HCT116 (cell line): ENCODE data around the gene ADGRL3. TPM values are rescaled to one million over a fixed set of nuclear protein-coding genes. Genes with fewer than 3 reads are reported as not detected.

Experiments
- ATAC-seq: fragments of 200-7000 bp; cut with Tn5 transposase; 2 replicates; pipeline ENCODE4 v1.9.1; 2020; ENCODE audit warnings: mild to moderate bottlenecking, moderate library complexity
- BruUV-seq: library from RNA; stranded (reverse); fragments of 400-500 nt; replicated peaks from 2 replicates; lab custom pipeline; 2021; lab: Mats Ljungman, UMichigan
- CTCF ChIA-PET: fragments of 300-600 bp; sonication (Branson Sonifier 250); formaldehyde crosslinking; loops from one replicate; lab custom pipeline; 2021; ENCODE audit warnings: antibody characterized with exemption; lab: Charles Lee
- POLR2A ChIA-PET: fragments of 300-600, 350-600 bp; sonication (Branson Sonifier 250); formaldehyde crosslinking; loops from one replicate; lab custom pipeline; 2021; ENCODE audit warnings: antibody characterized with exemption; lab: Charles Lee
- RAD21 ChIA-PET, 2 experiments: fragments of 300-600 bp; sonication (Branson Sonifier 250); formaldehyde crosslinking; loops; one replicate each; lab custom pipeline; 2023; ENCODE audit warnings: low total read pairs in 2 of 2; ENCODE audit not compliant: uncharacterized antibody in 2 of 2, unreplicated experiment in 2 of 2, low non-redundant PET in 1 of 2; lab: Charles Lee
- DNase-seq: peaks from one replicate; pipeline ENCODE4 v3.0.0-alpha.2; 2010; ENCODE audit warnings: low read depth, low spot score
- H2AFZ ChIP-seq: fragments of 200-600 bp; shearing (Covaris generic), sonication (generic); 2 replicates; pipeline ENCODE4 v1.6.1; 2017; ENCODE audit warnings: low read depth, mixed run types, mixed read lengths, antibody characterized with exemption, low read length; ENCODE audit not compliant: poor library complexity, severe bottlenecking
- H3K27ac ChIP-seq: 2 replicates; pipeline ENCODE4 v1.5.1; 2012; ENCODE audit warnings: low read depth, low read length
- H3K27me3 ChIP-seq: fragments of 200-600 bp; sonication (generic); 2 replicates; pipeline ENCODE4 v1.6.1; 2016; ENCODE audit warnings: mixed run types, low read length, mixed read lengths; ENCODE audit not compliant: insufficient read depth
- H3K36me3 ChIP-seq, 2 experiments: fragments of 200-500 bp in 1 of 2; fragments of 200-600 bp in 1 of 2; sonication (Bioruptor generic) in 1 of 2; sonication (generic) in 1 of 2; 2 replicates each; pipeline versions ENCODE4 v1.5.1 to v1.6.1; 2014 to 2016; ENCODE audit warnings: low read length in 2 of 2, inconsistent platforms in 1 of 2, mixed read lengths in 1 of 2, mixed run types in 1 of 2; ENCODE audit not compliant: insufficient read depth in 2 of 2, control insufficient read depth in 1 of 2
- H3K4me1 ChIP-seq, 2 experiments: fragments of 200-600 bp in 1 of 2; sonication (generic) in 1 of 2; 2 replicates each; pipeline versions ENCODE4 v1.5.1 to v1.6.1; 2012 to 2017; ENCODE audit warnings: low read length in 2 of 2, inconsistent platforms in 1 of 2, mild to moderate bottlenecking in 1 of 2, mixed read lengths in 1 of 2, mixed run types in 1 of 2, moderate library complexity in 1 of 2; ENCODE audit not compliant: insufficient read depth in 2 of 2, control insufficient read depth in 1 of 2
- H3K4me2 ChIP-seq: fragments of 200-600 bp; sonication (generic); 2 replicates; pipeline ENCODE4 v1.6.1; 2017; ENCODE audit warnings: mixed run types, low read length, mixed read lengths
- H3K4me3 ChIP-seq, 2 experiments: fragments of 200-600 bp in 1 of 2; sonication (generic) in 1 of 2; replicated peaks in 1 of 2; 2 replicates each; pipeline ENCODE4 v1.5.1; 2011 to 2016; ENCODE audit warnings: low read length in 2 of 2, control low read depth in 1 of 2, low read depth in 1 of 2, mild to moderate bottlenecking in 1 of 2, mixed read lengths in 1 of 2, mixed run types in 1 of 2
- H3K79me2 ChIP-seq: fragments of 200-600 bp; sonication (generic); 2 replicates; pipeline ENCODE4 v1.6.1; 2017; ENCODE audit warnings: mild to moderate bottlenecking, mixed run types, low read length, moderate library complexity, mixed read lengths; ENCODE audit not compliant: insufficient read depth
- H3K9ac ChIP-seq: fragments of 200-600 bp; sonication (generic); 2 replicates; pipeline ENCODE4 v1.6.1; 2016; ENCODE audit warnings: low read length, mixed read lengths
- H3K9me2 ChIP-seq: fragments of 200-600 bp; sonication (generic), shearing (Covaris generic); 2 replicates; pipeline ENCODE4 v1.6.1; 2017; ENCODE audit warnings: mixed run types, mild to moderate bottlenecking, moderate library complexity; ENCODE audit not compliant: insufficient read depth
- H3K9me3 ChIP-seq, 2 experiments: fragments of 200-500 bp in 1 of 2; fragments of 200-600 bp in 1 of 2; sonication (Bioruptor generic) in 1 of 2; sonication (generic) in 1 of 2; 2 replicates each; pipeline ENCODE4 v1.6.1; 2014 to 2017; ENCODE audit warnings: low read length in 2 of 2, mixed read lengths in 2 of 2, inconsistent platforms in 1 of 2, low read depth in 1 of 2, mild to moderate bottlenecking in 1 of 2, mixed run types in 1 of 2, moderate library complexity in 1 of 2; ENCODE audit not compliant: control insufficient read depth in 1 of 2, insufficient read depth in 1 of 2
- H4K20me1 ChIP-seq: fragments of 200-600 bp; sonication (generic), shearing (Covaris generic); 2 replicates; pipeline ENCODE4 v1.6.1; 2017; ENCODE audit warnings: mixed run types, mild to moderate bottlenecking, moderate library complexity; ENCODE audit not compliant: insufficient read depth
- CBX3 ChIP-seq: IDR thresholded peaks from 2 replicates; pipeline ENCODE4 v1.6.1; 2012; ENCODE audit warnings: low read depth
- EGR1 ChIP-seq: IDR thresholded peaks from 2 replicates; pipeline ENCODE4 v1.6.1; 2012; ENCODE audit warnings: low read depth
- EZH2 ChIP-seq: fragments of 200-600 bp; sonication (generic); IDR thresholded peaks from 2 replicates; pipeline ENCODE4 v1.6.1; 2017; ENCODE audit warnings: antibody characterized with exemption, mixed run types
- FOSL1 ChIP-seq: IDR thresholded peaks from 2 replicates; pipeline ENCODE4 v1.6.1; 2012; ENCODE audit warnings: low read depth
- JUND ChIP-seq: IDR thresholded peaks from 2 replicates; pipeline ENCODE4 v1.6.1; 2012
- MAX ChIP-seq: IDR thresholded peaks from 2 replicates; pipeline ENCODE4 v1.6.1; 2012
- POLR2A ChIP-seq: IDR thresholded peaks from 2 replicates; pipeline ENCODE4 v1.7.0; 2011; ENCODE audit warnings: borderline replicate concordance; ENCODE audit not compliant: insufficient read depth, insufficient read length; ENCODE audit errors: extremely low read depth
- RAD21 ChIP-seq: IDR thresholded peaks from 2 replicates; pipeline ENCODE4 v1.6.1; 2012; ENCODE audit warnings: low read depth, mild to moderate bottlenecking
- REST ChIP-seq: IDR thresholded peaks from 2 replicates; pipeline ENCODE4 v1.6.1; 2012; ENCODE audit warnings: low read depth
- SIN3A ChIP-seq: IDR thresholded peaks from 2 replicates; pipeline ENCODE4 v1.6.1; 2012; ENCODE audit warnings: low read depth
- SP1 ChIP-seq: IDR thresholded peaks from 2 replicates; pipeline ENCODE4 v1.6.1; 2012; ENCODE audit warnings: low read depth
- SRF ChIP-seq: IDR thresholded peaks from 2 replicates; pipeline ENCODE4 v1.6.1; 2012; ENCODE audit warnings: low read depth
- TCF7L2 ChIP-seq: IDR thresholded peaks from 2 replicates; pipeline ENCODE4 v1.7.0; 2011; ENCODE audit warnings: borderline replicate concordance, inconsistent platforms; ENCODE audit not compliant: insufficient read depth, insufficient read length; ENCODE audit errors: extremely low read depth
- ZFX ChIP-seq: fragments of 450-650 bp; IDR thresholded peaks from 2 replicates; pipeline ENCODE4 v1.6.1; 2017
- ZNF274 ChIP-seq: fragments of 200-500 bp; sonication (Bioruptor generic); IDR thresholded peaks from 2 replicates; pipeline ENCODE4 v1.6.1; 2014; ENCODE audit warnings: mild to moderate bottlenecking, low read depth, low read length, inconsistent platforms
- intact Hi-C: fragments of 100-400 bp; cut with micrococcal nuclease; formaldehyde crosslinking; loops from 2 replicates; pipeline ENCODE4 v1.10.0; 2022
- total RNA-seq: library from RNA; stranded (reverse); gene quantifications from one replicate; pipeline ENCODE4 v1.2.1, GENCODE V29; 2021; ENCODE audit not compliant: unreplicated experiment
- TF ChIP-seq, protein P1 (sequence below): IDR thresholded peaks from 2 replicates; pipeline ENCODE4 v1.6.1; 2011; ENCODE audit warnings: mild to moderate bottlenecking, low read length, moderate library complexity; ENCODE audit not compliant: insufficient replicate concordance; ENCODE audit errors: extremely low read depth
- TF ChIP-seq, protein P2 (sequence below), 3 experiments: fragments of 200-600 bp in 1 of 3; sonication (generic) in 1 of 3; IDR thresholded peaks in 2 of 3; conservative IDR thresholded peaks in 1 of 3; 2 replicates each; pipeline ENCODE4 v1.5.1; 2012 to 2017; ENCODE audit warnings: low read depth in 2 of 3, low read length in 2 of 3, antibody characterized with exemption in 1 of 3, borderline replicate concordance in 1 of 3, control low read depth in 1 of 3, mild to moderate bottlenecking in 1 of 3, mixed read lengths in 1 of 3, mixed run types in 1 of 3, moderate library complexity in 1 of 3; ENCODE audit not compliant: insufficient read depth in 1 of 3
- TF ChIP-seq, protein P3 (sequence below): IDR thresholded peaks from 2 replicates; pipeline ENCODE4 v1.6.1; 2012

Gene ADGRL3
- total RNA-seq, 1 experiment from 2014 or later, result not detected

DNA sequence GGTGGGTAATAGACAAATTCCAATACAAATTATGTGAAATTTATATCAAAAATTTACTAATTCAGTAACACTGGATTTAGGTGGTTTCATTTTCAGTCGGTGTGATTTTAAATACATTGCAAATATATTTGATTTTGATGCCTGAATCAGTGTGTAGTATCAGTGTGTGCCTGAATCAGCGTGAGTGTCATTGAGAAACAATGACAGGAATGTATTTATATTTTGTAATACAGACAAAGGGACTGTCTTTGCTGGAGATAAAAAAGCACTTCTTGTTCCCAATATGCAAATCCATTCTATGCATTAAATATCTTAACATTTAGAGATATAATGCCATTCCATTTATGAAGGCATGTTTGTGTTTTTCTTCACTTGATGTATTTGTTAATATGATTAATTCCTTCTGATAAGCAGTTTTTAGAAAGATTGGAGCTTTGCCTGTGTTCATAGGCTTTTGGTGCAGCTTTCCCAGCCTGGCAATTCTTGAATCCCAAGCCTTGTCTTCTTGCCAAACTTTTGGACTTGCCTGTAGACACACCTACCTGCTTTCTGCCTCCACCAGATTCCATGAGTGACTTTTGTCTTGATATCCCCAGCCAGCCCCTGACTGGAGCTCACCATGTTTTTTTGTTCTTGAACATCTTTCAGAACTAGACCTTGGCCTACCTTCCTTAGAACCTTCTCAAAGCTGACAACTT is 243.8 kb downstream of the ADGRL3 start (continued):
- TF ChIP-seq, protein P1, sequence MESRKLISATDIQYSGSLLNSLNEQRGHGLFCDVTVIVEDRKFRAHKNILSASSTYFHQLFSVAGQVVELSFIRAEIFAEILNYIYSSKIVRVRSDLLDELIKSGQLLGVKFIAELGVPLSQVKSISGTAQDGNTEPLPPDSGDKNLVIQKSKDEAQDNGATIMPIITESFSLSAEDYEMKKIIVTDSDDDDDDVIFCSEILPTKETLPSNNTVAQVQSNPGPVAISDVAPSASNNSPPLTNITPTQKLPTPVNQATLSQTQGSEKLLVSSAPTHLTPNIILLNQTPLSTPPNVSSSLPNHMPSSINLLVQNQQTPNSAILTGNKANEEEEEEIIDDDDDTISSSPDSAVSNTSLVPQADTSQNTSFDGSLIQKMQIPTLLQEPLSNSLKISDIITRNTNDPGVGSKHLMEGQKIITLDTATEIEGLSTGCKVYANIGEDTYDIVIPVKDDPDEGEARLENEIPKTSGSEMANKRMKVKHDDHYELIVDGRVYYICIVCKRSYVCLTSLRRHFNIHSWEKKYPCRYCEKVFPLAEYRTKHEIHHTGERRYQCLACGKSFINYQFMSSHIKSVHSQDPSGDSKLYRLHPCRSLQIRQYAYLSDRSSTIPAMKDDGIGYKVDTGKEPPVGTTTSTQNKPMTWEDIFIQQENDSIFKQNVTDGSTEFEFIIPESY, result no peak
- TF ChIP-seq SIN3A, result no peak

GRCh38 chr4:61445374-61446063 is 245.4 kb downstream of the ADGRL3 start:
- no TSS peak for BruUV-seq
- ATAC-seq, result no peak

More at GRCh38 chr4:61445374-61446063, 245.4 kb downstream of the ADGRL3 start:
- Histone ChIP-seq H2AFZ (no peak overlapping the region), H3K4me1 (no peaks in the 10 kb centered on the region), H4K20me1 (no peaks in the 10 kb centered on the region), H3K9me3 (peaks cover 0 to 9% of the 10 kb centered on the region in 2 experiments; a peak in 2 of 4 replicates), H3K4me2 (no peak overlapping the region), H3K79me2 (no peaks in the 10 kb centered on the region), H3K9me2 (no peaks in the 10 kb centered on the region), H3K36me3 (no peaks in the 10 kb centered on the region; a peak in 1 of 4 replicates), H3K27ac (no peak overlapping the region), H3K4me3 (no peak overlapping the region), H3K9ac (no peak overlapping the region), H3K27me3 (no peaks in the 10 kb centered on the region)
- TF ChIP-seq CBX3 (no peak), RAD21 (no peak), ZFX (no peak), REST (no peak), ZNF274 (no peak), MAX (no peak), POLR2A (no peak), FOSL1 (no peak), TCF7L2 (no peak), JUND (no peak), EGR1 (no peak), SP1 (no peak), SRF (no peak), EZH2 (no peak)
- TF ChIP-seq, protein P2, sequence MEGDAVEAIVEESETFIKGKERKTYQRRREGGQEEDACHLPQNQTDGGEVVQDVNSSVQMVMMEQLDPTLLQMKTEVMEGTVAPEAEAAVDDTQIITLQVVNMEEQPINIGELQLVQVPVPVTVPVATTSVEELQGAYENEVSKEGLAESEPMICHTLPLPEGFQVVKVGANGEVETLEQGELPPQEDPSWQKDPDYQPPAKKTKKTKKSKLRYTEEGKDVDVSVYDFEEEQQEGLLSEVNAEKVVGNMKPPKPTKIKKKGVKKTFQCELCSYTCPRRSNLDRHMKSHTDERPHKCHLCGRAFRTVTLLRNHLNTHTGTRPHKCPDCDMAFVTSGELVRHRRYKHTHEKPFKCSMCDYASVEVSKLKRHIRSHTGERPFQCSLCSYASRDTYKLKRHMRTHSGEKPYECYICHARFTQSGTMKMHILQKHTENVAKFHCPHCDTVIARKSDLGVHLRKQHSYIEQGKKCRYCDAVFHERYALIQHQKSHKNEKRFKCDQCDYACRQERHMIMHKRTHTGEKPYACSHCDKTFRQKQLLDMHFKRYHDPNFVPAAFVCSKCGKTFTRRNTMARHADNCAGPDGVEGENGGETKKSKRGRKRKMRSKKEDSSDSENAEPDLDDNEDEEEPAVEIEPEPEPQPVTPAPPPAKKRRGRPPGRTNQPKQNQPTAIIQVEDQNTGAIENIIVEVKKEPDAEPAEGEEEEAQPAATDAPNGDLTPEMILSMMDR (IDR thresholded peaks at IDR 0.05 in 2 of 3, conservative IDR thresholded peaks at IDR 0.05 in 1 of 3; ENCODE audit: borderline replicate concordance in 1 of 3, insufficient read depth in 1 of 3, low read depth in 2 of 3, low read length in 2 of 3), result no peak
- TF ChIP-seq, protein P3, sequence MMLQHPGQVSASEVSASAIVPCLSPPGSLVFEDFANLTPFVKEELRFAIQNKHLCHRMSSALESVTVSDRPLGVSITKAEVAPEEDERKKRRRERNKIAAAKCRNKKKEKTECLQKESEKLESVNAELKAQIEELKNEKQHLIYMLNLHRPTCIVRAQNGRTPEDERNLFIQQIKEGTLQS, result no peak
- ChIA-PET POLR2A (no interaction called here), CTCF (no interaction called here), RAD21 (no interaction called here)
- DNase-seq, result no peak
- intact Hi-C loops, result no loop called here
